ENCODE data around the gene KDM4C. TPM values are rescaled to one million over a fixed set of nuclear protein-coding genes. Genes with fewer than 3 reads are reported as not detected.

KDM4C gene
- total RNA-seq, 2 experiments from 2014 or later, result 51.5 to 60.3 TPM

- BruUV-seq (replicated peaks), result no TSS peak
- no peak overlapping the region for H2AFZ ChIP-seq (ENCODE audit: low read length)
- DNase-seq (ENCODE audit: low spot score), result no peak
- CTCF ChIA-PET (ENCODE audit: unreplicated experiment), result no interaction called here
- H3K4me2 ChIP-seq (ENCODE audit: low read length), result no peak overlapping the region
- no peaks in the 10 kb centered on the region for H3K9me2 ChIP-seq (ENCODE audit: insufficient read depth, low read length)
- no peaks in the 10 kb centered on the region for H4K20me1 ChIP-seq (ENCODE audit: insufficient read depth, low read length)
- H3K4me3 ChIP-seq (ENCODE audit: low read depth, low read length, poor library complexity, severe bottlenecking), result no peak overlapping the region
- no peak for TF ChIP-seq CTCF (conservative IDR thresholded peaks at IDR 0.05; ENCODE audit: low read length)
- no peak for TF ChIP-seq EZH2phosphoT487 (IDR thresholded peaks at IDR 0.05; ENCODE audit: borderline replicate concordance, low read depth, low read length)
- no peaks in the 10 kb centered on the region for H3K79me2 ChIP-seq (ENCODE audit: insufficient read depth, low read depth, low read length)
- POLR2A ChIA-PET, result no interaction called here
- intact Hi-C loops (cut with micrococcal nuclease; ENCODE audit: unreplicated experiment), result no loop called here
- H3K36me3 ChIP-seq (ENCODE audit: insufficient read depth, low read length), result no peaks in the 10 kb centered on the region
- H3K27ac ChIP-seq (ENCODE audit: low read depth, low read length, poor library complexity, severe bottlenecking), result no peak overlapping the region
- no peaks in the 10 kb centered on the region for H3K9me3 ChIP-seq (ENCODE audit: low read length)
- no peaks in the 10 kb centered on the region for H3K4me1 ChIP-seq (ENCODE audit: insufficient read depth, low read length, poor library complexity, severe bottlenecking)
Observed at GRCh38 chr9:7212101-7212500, 454.3 kb downstream of the KDM4C start.

- Histone ChIP-seq H3K4me3 (ENCODE audit: low read depth, low read length, poor library complexity, severe bottlenecking) (no peak overlapping the region), H3K4me1 (ENCODE audit: insufficient read depth, low read length, poor library complexity, severe bottlenecking) (no peaks in the 10 kb centered on the region), H3K27ac (ENCODE audit: low read depth, low read length, poor library complexity, severe bottlenecking) (no peak overlapping the region), H3K9me3 (ENCODE audit: low read length) (no peaks in the 10 kb centered on the region), H2AFZ (ENCODE audit: low read length) (no peak overlapping the region), H3K79me2 (ENCODE audit: insufficient read depth, low read depth, low read length) (no peaks in the 10 kb centered on the region), H3K4me2 (ENCODE audit: low read length) (no peak overlapping the region), H3K9me2 (ENCODE audit: insufficient read depth, low read length) (no peaks in the 10 kb centered on the region), H3K36me3 (ENCODE audit: insufficient read depth, low read length) (no peaks in the 10 kb centered on the region), H4K20me1 (ENCODE audit: insufficient read depth, low read length) (no peaks in the 10 kb centered on the region)
- intact Hi-C loops (cut with micrococcal nuclease; ENCODE audit: unreplicated experiment), result no loop called here
- no peak for DNase-seq (ENCODE audit: low spot score)
- POLR2A ChIA-PET, result no interaction called here
- CTCF ChIA-PET (ENCODE audit: unreplicated experiment), result no interaction called here
- TF ChIP-seq CTCF (conservative IDR thresholded peaks at IDR 0.05; ENCODE audit: low read length), result no peak
- TF ChIP-seq EZH2phosphoT487 (IDR thresholded peaks at IDR 0.05; ENCODE audit: borderline replicate concordance, low read depth, low read length), result no peak
- no TSS peak for BruUV-seq (replicated peaks)
Observed at GRCh38 chr9:7216004-7216841, 458.4 kb downstream of the KDM4C start.

GRCh38 chr9:7223981-7224380 lies 466.2 kb downstream of the KDM4C start:
- no peak for DNase-seq (ENCODE audit: low spot score)
- H3K9me2 ChIP-seq (ENCODE audit: insufficient read depth, low read length), result no peaks in the 10 kb centered on the region
- H3K4me1 ChIP-seq (ENCODE audit: insufficient read depth, low read length, poor library complexity, severe bottlenecking), result no peaks in the 10 kb centered on the region
- H3K4me3 ChIP-seq (ENCODE audit: low read depth, low read length, poor library complexity, severe bottlenecking), result no peak overlapping the region
- no TSS peak for BruUV-seq (replicated peaks)
- intact Hi-C loops (cut with micrococcal nuclease; ENCODE audit: unreplicated experiment), result no loop called here
- ChIA-PET POLR2A (interaction anchor here (0.7 to 1.2 kb wide), 2 partner anchors 13 to 57 kb away, joined by 3 to 4 read pairs; no protein-coding TSS in a partner anchor), CTCF (ENCODE audit: unreplicated experiment) (no interaction called here)
- no peak overlapping the region for H2AFZ ChIP-seq (ENCODE audit: low read length)
- H3K79me2 ChIP-seq (ENCODE audit: insufficient read depth, low read depth, low read length), result no peaks in the 10 kb centered on the region
- no peaks in the 10 kb centered on the region for H3K36me3 ChIP-seq (ENCODE audit: insufficient read depth, low read length)
- H3K9me3 ChIP-seq (ENCODE audit: low read length), result no peaks in the 10 kb centered on the region
- TF ChIP-seq EZH2phosphoT487 (IDR thresholded peaks at IDR 0.05; ENCODE audit: borderline replicate concordance, low read depth, low read length) (no peak), CTCF (conservative IDR thresholded peaks at IDR 0.05; ENCODE audit: low read length) (no peak)
- no peaks in the 10 kb centered on the region for H4K20me1 ChIP-seq (ENCODE audit: insufficient read depth, low read length)
- H3K4me2 ChIP-seq (ENCODE audit: low read length), result no peak overlapping the region
- H3K27ac ChIP-seq (ENCODE audit: low read depth, low read length, poor library complexity, severe bottlenecking), result no peak overlapping the region
